ENCODE results near the gene HIGD2A. TPM values are rescaled to one million over a fixed set of nuclear protein-coding genes. Genes with fewer than 3 reads are reported as not detected.

Gene HIGD2A
- total RNA-seq, 1 experiment from 2014 or later: 72.6 TPM

DNA sequence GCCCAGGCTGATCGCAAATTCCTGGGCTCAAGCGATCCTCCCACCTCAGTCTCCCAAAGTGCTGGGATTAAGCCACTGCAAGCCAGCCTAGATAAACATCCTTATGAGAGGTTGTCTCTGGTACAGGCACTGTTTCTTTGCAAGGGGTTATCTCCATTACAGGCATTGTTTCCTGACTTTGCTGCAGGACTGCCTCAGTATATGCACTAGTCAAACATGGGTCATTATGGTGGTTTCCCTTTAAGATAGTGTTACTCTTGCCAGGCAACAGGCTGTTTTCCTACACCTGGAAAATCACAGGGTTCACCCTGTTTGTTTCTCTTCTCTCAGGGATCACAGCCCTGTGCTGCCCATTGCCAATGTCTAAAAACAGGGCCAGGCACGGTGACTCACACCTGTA is 35.6 kb downstream of the HIGD2A start:
- H3K27ac Mint-ChIP-seq (ENCODE audit: unreplicated experiment): no peak overlapping the region
- H3K27me3 Mint-ChIP-seq (ENCODE audit: unreplicated experiment): no peaks in the 10 kb centered on the region
- no peak overlapping the region for H3K4me3 Mint-ChIP-seq (ENCODE audit: low read depth, unreplicated experiment)
- H3K9me3 Mint-ChIP-seq (ENCODE audit: low read depth, unreplicated experiment): peaks cover 4% of the 10 kb centered on the region
- no TSS peak for BruUV-seq (replicated peaks)
- no peak for DNase-seq
- H3K36me3 Mint-ChIP-seq (ENCODE audit: insufficient read depth, unreplicated experiment): peaks cover 6% of the 10 kb centered on the region
- peaks cover 44% of the 10 kb centered on the region for H3K4me1 Mint-ChIP-seq (ENCODE audit: low read depth, unreplicated experiment)
- TF ChIP-seq, protein P1, sequence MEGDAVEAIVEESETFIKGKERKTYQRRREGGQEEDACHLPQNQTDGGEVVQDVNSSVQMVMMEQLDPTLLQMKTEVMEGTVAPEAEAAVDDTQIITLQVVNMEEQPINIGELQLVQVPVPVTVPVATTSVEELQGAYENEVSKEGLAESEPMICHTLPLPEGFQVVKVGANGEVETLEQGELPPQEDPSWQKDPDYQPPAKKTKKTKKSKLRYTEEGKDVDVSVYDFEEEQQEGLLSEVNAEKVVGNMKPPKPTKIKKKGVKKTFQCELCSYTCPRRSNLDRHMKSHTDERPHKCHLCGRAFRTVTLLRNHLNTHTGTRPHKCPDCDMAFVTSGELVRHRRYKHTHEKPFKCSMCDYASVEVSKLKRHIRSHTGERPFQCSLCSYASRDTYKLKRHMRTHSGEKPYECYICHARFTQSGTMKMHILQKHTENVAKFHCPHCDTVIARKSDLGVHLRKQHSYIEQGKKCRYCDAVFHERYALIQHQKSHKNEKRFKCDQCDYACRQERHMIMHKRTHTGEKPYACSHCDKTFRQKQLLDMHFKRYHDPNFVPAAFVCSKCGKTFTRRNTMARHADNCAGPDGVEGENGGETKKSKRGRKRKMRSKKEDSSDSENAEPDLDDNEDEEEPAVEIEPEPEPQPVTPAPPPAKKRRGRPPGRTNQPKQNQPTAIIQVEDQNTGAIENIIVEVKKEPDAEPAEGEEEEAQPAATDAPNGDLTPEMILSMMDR (IDR thresholded peaks at IDR 0.05; ENCODE audit: unreplicated experiment): no peak
- intact Hi-C loops (cut with micrococcal nuclease; ENCODE audit: unreplicated experiment): no loop called here
- CTCF ChIA-PET: interaction anchor here (0.6 kb wide), 1 partner anchor 882 kb away, joined by 3 read pairs; no protein-coding TSS in a partner anchor

DNA sequence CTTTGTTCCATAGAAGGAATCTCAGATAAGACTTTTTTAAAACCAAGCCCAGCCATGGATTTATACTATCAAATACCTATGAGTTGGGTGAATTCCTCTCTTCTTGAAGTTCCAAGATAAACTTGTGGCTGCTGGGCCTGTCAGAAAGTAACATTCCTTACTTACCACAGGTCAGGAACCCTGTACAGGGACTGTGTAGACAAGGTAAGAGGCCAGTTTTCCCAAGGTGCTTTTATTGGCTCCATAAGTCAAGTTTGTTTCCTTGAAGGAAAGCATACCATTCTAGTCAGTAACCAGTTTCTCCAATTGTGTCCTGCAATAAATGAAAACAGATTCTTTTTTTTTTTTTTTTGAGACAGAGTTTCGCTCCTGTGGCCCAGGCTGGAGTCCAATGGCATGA is 36.6 kb downstream of the HIGD2A start:
- Mint-ChIP-seq H3K27me3 (ENCODE audit: unreplicated experiment) (no peaks in the 10 kb centered on the region), H3K9me3 (ENCODE audit: low read depth, unreplicated experiment) (peaks cover 4% of the 10 kb centered on the region), H3K4me1 (ENCODE audit: low read depth, unreplicated experiment) (peaks cover 40% of the 10 kb centered on the region), H3K36me3 (ENCODE audit: insufficient read depth, unreplicated experiment) (peaks cover 6% of the 10 kb centered on the region), H3K4me3 (ENCODE audit: low read depth, unreplicated experiment) (no peak overlapping the region), H3K27ac (ENCODE audit: unreplicated experiment) (peak overlapping the region; percentile 56)
- CTCF ChIA-PET: no interaction called here
- intact Hi-C loops (cut with micrococcal nuclease; ENCODE audit: unreplicated experiment): no loop called here
- peak; percentile 52 for DNase-seq
- BruUV-seq (replicated peaks): no TSS peak
- TF ChIP-seq, protein P1 (IDR thresholded peaks at IDR 0.05; ENCODE audit: unreplicated experiment): no peak

DNA sequence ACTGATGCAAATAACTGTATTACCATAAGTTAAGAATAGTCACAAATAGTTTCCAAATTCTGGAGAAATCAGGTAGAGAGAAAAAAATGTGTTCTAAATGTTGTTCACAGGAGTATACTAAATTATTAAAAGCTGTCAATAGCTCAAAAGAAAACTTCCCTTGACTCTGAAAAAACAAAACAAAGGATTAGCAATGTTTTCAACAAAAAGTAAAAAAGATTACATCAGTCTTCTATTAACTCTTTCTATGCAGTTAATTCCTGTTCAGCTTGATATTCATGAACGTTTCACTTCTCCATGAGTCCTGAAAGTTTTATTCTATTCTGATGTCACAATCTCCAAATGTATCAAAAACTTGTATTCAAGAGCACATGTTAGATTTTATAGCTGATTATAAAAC is 37.2 kb downstream of the HIGD2A start:
- no peak for DNase-seq

DNA sequence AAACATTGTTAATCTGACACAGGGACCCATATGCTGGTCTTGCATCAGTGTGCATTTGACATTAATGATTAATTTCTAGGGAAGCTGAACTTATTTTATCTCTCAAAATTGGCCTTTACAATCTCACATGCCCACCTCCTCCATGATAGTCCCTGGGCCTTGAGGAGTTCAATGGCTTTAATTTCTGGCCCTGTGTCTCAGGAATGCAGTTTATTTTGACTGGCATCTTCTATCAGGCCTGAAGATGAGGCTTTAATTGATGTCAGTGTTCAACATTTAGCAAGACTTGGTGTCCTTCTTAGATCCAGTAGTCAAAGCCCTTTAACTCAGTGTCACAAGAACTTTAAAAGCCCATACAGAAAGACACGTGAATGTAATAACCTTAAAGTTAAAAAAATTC is 38.3 kb downstream of the HIGD2A start:
- Mint-ChIP-seq H3K4me3 (ENCODE audit: low read depth, unreplicated experiment) (no peak overlapping the region), H3K9me3 (ENCODE audit: low read depth, unreplicated experiment) (no peaks in the 10 kb centered on the region), H3K27me3 (ENCODE audit: unreplicated experiment) (no peaks in the 10 kb centered on the region), H3K27ac (ENCODE audit: unreplicated experiment) (peak overlapping the region; percentile 70), H3K36me3 (ENCODE audit: insufficient read depth, unreplicated experiment) (peaks cover 6% of the 10 kb centered on the region), H3K4me1 (ENCODE audit: low read depth, unreplicated experiment) (peaks cover 46% of the 10 kb centered on the region)
- BruUV-seq (replicated peaks): no TSS peak
- CTCF ChIA-PET: interaction anchor here (0.8 kb wide), 1 partner anchor 21 kb away, joined by 3 read pairs; no protein-coding TSS in a partner anchor
- intact Hi-C loops (cut with micrococcal nuclease; ENCODE audit: unreplicated experiment): no loop called here
- TF ChIP-seq, protein P1 (IDR thresholded peaks at IDR 0.05; ENCODE audit: unreplicated experiment): no peak
- no peak for DNase-seq

More for the DNA sequence above, 37.2 kb downstream of the HIGD2A start:
- H3K4me3 Mint-ChIP-seq (ENCODE audit: low read depth, unreplicated experiment): no peak overlapping the region
- no peaks in the 10 kb centered on the region for H3K9me3 Mint-ChIP-seq (ENCODE audit: low read depth, unreplicated experiment)
- TF ChIP-seq, protein P1 (IDR thresholded peaks at IDR 0.05; ENCODE audit: unreplicated experiment): no peak
- CTCF ChIA-PET: no interaction called here
- no TSS peak for BruUV-seq (replicated peaks)
- no peaks in the 10 kb centered on the region for H3K27me3 Mint-ChIP-seq (ENCODE audit: unreplicated experiment)
- intact Hi-C loops (cut with micrococcal nuclease; ENCODE audit: unreplicated experiment): no loop called here
- peak overlapping the region; percentile 56 for H3K27ac Mint-ChIP-seq (ENCODE audit: unreplicated experiment)
- H3K4me1 Mint-ChIP-seq (ENCODE audit: low read depth, unreplicated experiment): peaks cover 40% of the 10 kb centered on the region
- peaks cover 6% of the 10 kb centered on the region for H3K36me3 Mint-ChIP-seq (ENCODE audit: insufficient read depth, unreplicated experiment)
